H9 (cell line): ENCODE data around the gene STBD1. TPM values are rescaled to one million over a fixed set of nuclear protein-coding genes. Genes with fewer than 3 reads are reported as not detected.

Experiments used
- DNase-seq: peaks from one replicate; pipeline ENCODE4 v3.0.0-alpha.2; 2017
- H2AFZ ChIP-seq: one replicate; pipeline ENCODE4 v1.6.1; 2013; ENCODE audit warnings: mild to moderate bottlenecking, low read length, control low read depth, moderate library complexity
- H2AK5ac ChIP-seq: 2 replicates; pipeline ENCODE4 v1.6.1; 2013; ENCODE audit warnings: low read length, control low read depth, mixed read lengths; ENCODE audit not compliant: insufficient read length
- H2BK120ac ChIP-seq: one replicate; pipeline ENCODE4 v1.6.1; 2013; ENCODE audit warnings: low read depth, mild to moderate bottlenecking, low read length, control low read depth, inconsistent platforms; ENCODE audit not compliant: poor library complexity, severe bottlenecking
- H2BK12ac ChIP-seq: 2 replicates; pipeline ENCODE4 v1.6.1; 2013; ENCODE audit warnings: low read length, control low read depth, mixed read lengths, low read depth; ENCODE audit not compliant: insufficient read length
- H2BK15ac ChIP-seq: 2 replicates; pipeline ENCODE4 v1.6.1; 2013; ENCODE audit warnings: low read depth, low read length, control low read depth
- H2BK20ac ChIP-seq: one replicate; pipeline ENCODE4 v1.6.1; 2013; ENCODE audit warnings: low read depth, mild to moderate bottlenecking, low read length, control low read depth, inconsistent platforms; ENCODE audit not compliant: poor library complexity, severe bottlenecking
- H2BK5ac ChIP-seq: 2 replicates; pipeline ENCODE4 v1.6.1; 2013; ENCODE audit warnings: low read length, control low read depth, mixed read lengths; ENCODE audit not compliant: insufficient read length
- H3K14ac ChIP-seq: 2 replicates; pipeline ENCODE4 v1.6.1; 2013; ENCODE audit warnings: low read length, control low read depth; ENCODE audit not compliant: insufficient read depth
- H3K18ac ChIP-seq: 2 replicates; pipeline ENCODE4 v1.6.1; 2013; ENCODE audit warnings: low read depth, mild to moderate bottlenecking, mixed read lengths, low read length, control low read depth; ENCODE audit not compliant: insufficient read length
- H3K23ac ChIP-seq: 2 replicates; pipeline ENCODE4 v1.6.1; 2013; ENCODE audit warnings: low read length, control low read depth, mixed read lengths, low read depth; ENCODE audit not compliant: insufficient read length
- H3K23me2 ChIP-seq: 2 replicates; pipeline ENCODE4 v1.6.1; 2013; ENCODE audit warnings: low read depth, mild to moderate bottlenecking, mixed read lengths, low read length, control low read depth; ENCODE audit not compliant: insufficient read length, poor library complexity, severe bottlenecking
- H3K27ac ChIP-seq: 2 replicates; pipeline ENCODE4 v1.5.1; 2013; ENCODE audit warnings: low read length, control low read depth, mixed read lengths, low read depth; ENCODE audit not compliant: insufficient read length
- H3K27me3 ChIP-seq: 2 replicates; pipeline ENCODE4 v1.6.1; 2013; ENCODE audit warnings: low read length, control low read depth, inconsistent platforms; ENCODE audit not compliant: insufficient read depth
- H3K4ac ChIP-seq: 2 replicates; pipeline ENCODE4 v1.6.1; 2013; ENCODE audit warnings: low read depth, mild to moderate bottlenecking, control low read depth, inconsistent platforms, low read length, moderate library complexity
- H3K4me1 ChIP-seq: 2 replicates; pipeline ENCODE4 v1.6.1; 2013; ENCODE audit warnings: low read length, control low read depth, inconsistent platforms; ENCODE audit not compliant: insufficient read depth
- H3K4me2 ChIP-seq: 2 replicates; pipeline ENCODE4 v1.6.1; 2013; ENCODE audit warnings: low read length, control low read depth, mixed read lengths; ENCODE audit not compliant: insufficient read length, insufficient read depth
- H3K56ac ChIP-seq: 2 replicates; pipeline ENCODE4 v1.6.1; 2013; ENCODE audit warnings: low read depth, mild to moderate bottlenecking, mixed read lengths, low read length, control low read depth; ENCODE audit not compliant: insufficient read length
- H3K79me1 ChIP-seq: 2 replicates; pipeline ENCODE4 v1.6.1; 2013; ENCODE audit warnings: low read depth, mild to moderate bottlenecking, moderate library complexity, low read length, control low read depth, inconsistent platforms; ENCODE audit not compliant: insufficient read depth, poor library complexity, severe bottlenecking
- H3K79me2 ChIP-seq: 2 replicates; pipeline ENCODE4 v1.6.1; 2013; ENCODE audit warnings: low read length, control low read depth, inconsistent platforms; ENCODE audit not compliant: insufficient read depth
- H3K9ac ChIP-seq: 2 replicates; pipeline ENCODE4 v1.6.1; 2013; ENCODE audit warnings: low read length, control low read depth, mixed read lengths; ENCODE audit not compliant: insufficient read length; ENCODE audit errors: extremely low read depth
- H3K9me3 ChIP-seq: one replicate; pipeline ENCODE4 v1.6.1; 2013; ENCODE audit warnings: low read depth, low read length, inconsistent platforms; ENCODE audit not compliant: control insufficient read depth
- H3T11ph ChIP-seq: one replicate; pipeline ENCODE4 v1.6.1; 2013; ENCODE audit warnings: mild to moderate bottlenecking, low read length, control low read depth, inconsistent platforms
- H4K20me1 ChIP-seq: one replicate; pipeline ENCODE4 v1.6.1; 2013; ENCODE audit not compliant: control insufficient read depth, insufficient read length, insufficient read depth
- H4K5ac ChIP-seq: 2 replicates; pipeline ENCODE4 v1.6.1; 2013; ENCODE audit warnings: low read depth, mild to moderate bottlenecking, mixed read lengths, low read length, control low read depth; ENCODE audit not compliant: insufficient read length
- H4K8ac ChIP-seq: replicated peaks from 2 replicates; pipeline ENCODE4 v1.6.1; 2013; ENCODE audit warnings: low read length, control low read depth, mixed read lengths, low read depth; ENCODE audit not compliant: insufficient read length
- H4K91ac ChIP-seq: 2 replicates; pipeline ENCODE4 v1.6.1; 2013; ENCODE audit warnings: low read depth, mild to moderate bottlenecking, moderate library complexity, mixed read lengths, low read length, control low read depth; ENCODE audit not compliant: insufficient read length
- H3K27ac Mint-ChIP-seq, 3 experiments: 2 replicates in 2 of 3; 3 replicates in 1 of 3; pipeline ENCODE4 v1.8.0; 2020 to 2021; ENCODE audit warnings: mixed read lengths in 3 of 3, mild to moderate bottlenecking in 1 of 3, moderate library complexity in 1 of 3
- H3K27me3 Mint-ChIP-seq: 2 replicates; pipeline ENCODE4 v1.8.0; 2021; ENCODE audit warnings: low read depth, mild to moderate bottlenecking, moderate library complexity, mixed read lengths
- H3K36me3 Mint-ChIP-seq, 3 experiments: 2 replicates in 2 of 3; 3 replicates in 1 of 3; pipeline ENCODE4 v1.8.0; 2020 to 2021; ENCODE audit warnings: low read depth in 3 of 3, mixed read lengths in 3 of 3; ENCODE audit not compliant: insufficient read depth in 1 of 3
- H3K4me1 Mint-ChIP-seq, 2 experiments: 2 replicates each; pipeline ENCODE4 v1.8.0; 2020; ENCODE audit warnings: mixed read lengths in 2 of 2
- H3K4me3 Mint-ChIP-seq, 2 experiments: 2 replicates in 1 of 2; 3 replicates in 1 of 2; pipeline ENCODE4 v1.8.0; 2020 to 2021; ENCODE audit warnings: mild to moderate bottlenecking in 2 of 2, mixed read lengths in 2 of 2, moderate library complexity in 1 of 2
- H3K9me3 Mint-ChIP-seq, 2 experiments: 2 replicates in 1 of 2; 3 replicates in 1 of 2; pipeline ENCODE4 v1.8.0; 2020; ENCODE audit warnings: mild to moderate bottlenecking in 2 of 2, mixed read lengths in 2 of 2, moderate library complexity in 1 of 2
- CTCF ChIP-seq: fragments of 200-600 bp; sonication (generic); conservative IDR thresholded peaks from 3 replicates; pipeline ENCODE4 v1.8.0; 2021; ENCODE audit warnings: antibody characterized with exemption, mild to moderate bottlenecking
- WGBS: extraction: QIAGEN DNeasy Blood & Tissue Kit; methylation state at CpG from one replicate; pipeline ENCODE4 v1.1.7; 2013; ENCODE audit warnings: missing lambda C conversion rate, low lambda C conversion rate, mixed read lengths; ENCODE audit not compliant: insufficient read length; ENCODE audit errors: extremely low coverage; 5-methylcytosine and 5-hydroxymethylcytosine counted together
- total RNA-seq: library from RNA; stranded (reverse); gene quantifications from 2 replicates; pipeline ENCODE4 v1.2.1, GENCODE V29; 2021

Gene STBD1
- total RNA-seq, 1 experiment from 2014 or later: 1.1 TPM

GRCh38 chr4:76278583-76278982, 27.9 kb upstream of the STBD1 start:
- no peak overlapping the region for H2BK12ac ChIP-seq
- H3K9ac ChIP-seq: no peak overlapping the region
- no peak overlapping the region for H2BK120ac ChIP-seq
- H3K4me3 Mint-ChIP-seq: no peak overlapping the region
- H3K9me3 ChIP-seq: no peaks in the 10 kb centered on the region
- H3K4ac ChIP-seq: no peak overlapping the region
- no peak overlapping the region for H3T11ph ChIP-seq
- no peak overlapping the region for H3K4me2 ChIP-seq
- no peak overlapping the region for H2BK5ac ChIP-seq
- no CpG with 5 or more reads among the region's 1 CpG for WGBS
- H4K20me1 ChIP-seq: no peaks in the 10 kb centered on the region
- H2BK20ac ChIP-seq: no peak overlapping the region
- H3K27ac ChIP-seq: no peak overlapping the region
- no peaks in the 10 kb centered on the region for H3K79me2 ChIP-seq
- H3K27ac Mint-ChIP-seq: no peak overlapping the region
- no peak overlapping the region for H2AK5ac ChIP-seq
- no peak for TF ChIP-seq CTCF
- no peaks in the 10 kb centered on the region for H3K36me3 Mint-ChIP-seq
- H4K91ac ChIP-seq: no peak overlapping the region
- no peaks in the 10 kb centered on the region for H3K27me3 ChIP-seq
- H4K8ac ChIP-seq: no peak overlapping the region
- H3K27me3 Mint-ChIP-seq: no peaks in the 10 kb centered on the region
- H3K14ac ChIP-seq: no peak overlapping the region
- H3K4me1 ChIP-seq: no peaks in the 10 kb centered on the region
- H2AFZ ChIP-seq: no peak overlapping the region
- H3K4me1 Mint-ChIP-seq: no peaks in the 10 kb centered on the region
- H2BK15ac ChIP-seq: no peak overlapping the region
- no peak overlapping the region for H3K23ac ChIP-seq
- no peaks in the 10 kb centered on the region for H3K23me2 ChIP-seq
- no peaks in the 10 kb centered on the region; a peak in 1 of 5 replicates for H3K9me3 Mint-ChIP-seq
- H3K79me1 ChIP-seq: no peaks in the 10 kb centered on the region
- no peak overlapping the region for H4K5ac ChIP-seq
- H3K56ac ChIP-seq: no peak overlapping the region
- no peak for DNase-seq
- no peak overlapping the region for H3K18ac ChIP-seq
